SK-N-SH (cell line): ENCODE measurements around the gene VPS13A. TPM values are rescaled to one million over a fixed set of nuclear protein-coding genes. Genes with fewer than 3 reads are reported as not detected.

ENCODE experiments used
- CTCF ChIA-PET: fragments of 300-600, 350-600 bp; formaldehyde crosslinking; extraction: SDS; loops from one replicate; lab custom pipeline; 2021; lab: Yijun Ruan, JAX
- POLR2A ChIA-PET: fragments of 350-600 bp; sonication (Branson Sonifier 250); formaldehyde crosslinking; extraction: SDS; loops from one replicate; lab custom pipeline; 2020; ENCODE audit warnings: antibody characterized with exemption, inconsistent platforms; lab: Yijun Ruan, JAX
- DNase-seq: peaks from one replicate; pipeline ENCODE4 v3.0.0; 2012
- H2AFZ ChIP-seq: fragments of 200-600 bp; sonication (generic); 2 replicates; pipeline ENCODE4 v1.8.1; 2016; ENCODE audit warnings: antibody characterized with exemption, mild to moderate bottlenecking, low read depth
- H3F3A ChIP-seq: fragments of 200-600 bp; sonication (generic); replicated peaks from 2 replicates; pipeline ENCODE3; 2016; ENCODE audit warnings: antibody characterized with exemption, mild to moderate bottlenecking; ENCODE audit not compliant: insufficient read depth
- H3K27ac ChIP-seq, 2 experiments: fragments of 200-500 bp in 1 of 2; fragments of 200-600 bp in 1 of 2; sonication (Bioruptor generic) in 1 of 2; sonication (generic), shearing (Covaris generic) in 1 of 2; 2 replicates each; pipeline versions ENCODE4 v1.5.1 to v1.6.1; 2014 to 2016; ENCODE audit warnings: low read depth in 2 of 2, inconsistent platforms in 1 of 2, low read length in 1 of 2, mild to moderate bottlenecking in 1 of 2, mixed read lengths in 1 of 2
- H3K27me3 ChIP-seq: fragments of 200-600 bp; sonication (generic), shearing (Covaris generic); 2 replicates; pipeline ENCODE4 v1.6.1; 2016; ENCODE audit warnings: mixed run types; ENCODE audit not compliant: insufficient read depth
- H3K36me3 ChIP-seq, 2 experiments: fragments of 200-500 bp in 1 of 2; fragments of 200-600 bp in 1 of 2; sonication (Bioruptor generic) in 1 of 2; sonication (generic) in 1 of 2; replicated peaks in 1 of 2; 2 replicates each; pipeline versions ENCODE3 to v1.5.1; 2014 to 2016; ENCODE audit warnings: low read length in 1 of 2, mild to moderate bottlenecking in 1 of 2; ENCODE audit not compliant: insufficient read depth in 2 of 2, control insufficient read depth in 1 of 2
- H3K4me1 ChIP-seq, 2 experiments: fragments of 200-500 bp in 1 of 2; fragments of 200-600 bp in 1 of 2; sonication (Bioruptor generic) in 1 of 2; sonication (generic), shearing (Covaris generic) in 1 of 2; 2 replicates each; pipeline versions ENCODE4 v1.5.1 to v1.6.1; 2014 to 2016; ENCODE audit warnings: low read depth in 1 of 2, low read length in 1 of 2, mixed run types in 1 of 2; ENCODE audit not compliant: insufficient read depth in 2 of 2, control insufficient read depth in 1 of 2
- H3K4me2 ChIP-seq: fragments of 200-600 bp; sonication (generic), shearing (Covaris generic); 2 replicates; pipeline ENCODE4 v1.6.1; 2017; ENCODE audit warnings: mixed run types
- H3K4me3 ChIP-seq, 2 experiments: fragments of 200-500 bp in 1 of 2; fragments of 200-600 bp in 1 of 2; sonication (Bioruptor generic) in 1 of 2; sonication (generic), shearing (Covaris generic) in 1 of 2; 2 replicates each; pipeline versions ENCODE4 v1.5.1 to v1.8.1; 2014 to 2016; ENCODE audit warnings: low read depth in 2 of 2, inconsistent platforms in 1 of 2, low read length in 1 of 2, mild to moderate bottlenecking in 1 of 2, mixed read lengths in 1 of 2, moderate library complexity in 1 of 2
- H3K79me2 ChIP-seq: fragments of 200-600 bp; sonication (generic); 2 replicates; pipeline ENCODE4 v1.8.1; 2017; ENCODE audit warnings: mild to moderate bottlenecking; ENCODE audit not compliant: insufficient read depth
- H3K9ac ChIP-seq: fragments of 200-600 bp; sonication (generic); 2 replicates; pipeline ENCODE4 v1.6.1; 2017; ENCODE audit warnings: mixed run types
- H3K9me2 ChIP-seq: fragments of 200-600 bp; sonication (generic); 2 replicates; pipeline ENCODE4 v1.6.1; 2017; ENCODE audit warnings: mixed run types
- H3K9me3 ChIP-seq: fragments of 200-600 bp; sonication (generic); 2 replicates; pipeline ENCODE4 v1.6.1; 2017; ENCODE audit warnings: mixed run types, mild to moderate bottlenecking, moderate library complexity
- H4K20me1 ChIP-seq: fragments of 200-600 bp; sonication (generic); 2 replicates; pipeline ENCODE4 v1.6.1; 2017; ENCODE audit warnings: mild to moderate bottlenecking, mixed run types; ENCODE audit not compliant: insufficient read depth
- ELF1 ChIP-seq: IDR thresholded peaks from 2 replicates; pipeline ENCODE4 v1.4.0; 2012
- EP300 ChIP-seq, 2 experiments: IDR thresholded peaks; 2 replicates each; pipeline versions ENCODE4 v1.4.0 to v1.6.1; 2012; ENCODE audit warnings: borderline replicate concordance in 1 of 2, low read depth in 1 of 2, low read length in 1 of 2
- EZH2phosphoT487 ChIP-seq: fragments of 200-600 bp; sonication (generic); IDR thresholded peaks from 2 replicates; pipeline ENCODE4 v1.6.1; 2017; ENCODE audit warnings: low read depth, mixed run types, mild to moderate bottlenecking, antibody characterized with exemption, moderate library complexity, borderline replicate concordance
- GABPA ChIP-seq: IDR thresholded peaks from 2 replicates; pipeline ENCODE4 v1.4.0; 2012; ENCODE audit warnings: low read depth, mild to moderate bottlenecking
- GATA2 ChIP-seq: sonication (generic); formaldehyde crosslinking; IDR thresholded peaks from 2 replicates; pipeline ENCODE4 v1.5.0; 2020; ENCODE audit warnings: mild to moderate bottlenecking, missing genetic modification reagents
- MEF2A ChIP-seq: IDR thresholded peaks from 2 replicates; pipeline ENCODE4 v1.4.0; 2012; ENCODE audit warnings: low read depth, borderline replicate concordance
- MXI1 ChIP-seq: IDR thresholded peaks from 2 replicates; pipeline ENCODE4 v1.6.1; 2012; ENCODE audit warnings: mild to moderate bottlenecking, low read depth, low read length, improper control_type of control experiment
- NFIC ChIP-seq: IDR thresholded peaks from 2 replicates; pipeline ENCODE4 v1.4.0; 2012; ENCODE audit warnings: borderline replicate concordance
- NRF1 ChIP-seq: IDR thresholded peaks from 2 replicates; pipeline ENCODE4 v1.6.1; 2012; ENCODE audit warnings: low read depth, mild to moderate bottlenecking, low read length
- SIN3A ChIP-seq: IDR thresholded peaks from 2 replicates; pipeline ENCODE4 v1.6.1; 2012; ENCODE audit warnings: low read depth, mild to moderate bottlenecking, low read length, moderate library complexity, borderline replicate concordance
- SMC3 ChIP-seq: IDR thresholded peaks from 2 replicates; pipeline ENCODE4 v1.6.1; 2012; ENCODE audit warnings: low read depth, low read length, improper control_type of control experiment
- TAF1 ChIP-seq: IDR thresholded peaks from 2 replicates; pipeline ENCODE4 v1.6.1; 2012; ENCODE audit warnings: low read depth, mild to moderate bottlenecking, low read length, moderate library complexity, borderline replicate concordance
- YY1 ChIP-seq: IDR thresholded peaks from 2 replicates; pipeline ENCODE4 v1.4.0; 2012; ENCODE audit warnings: low read depth, mild to moderate bottlenecking
- WGBS: methylation state at CpG from one replicate; pipeline ENCODE4 v1.1.6; 2017; ENCODE audit warnings: low lambda C conversion rate; 5-methylcytosine and 5-hydroxymethylcytosine counted together
- polyA plus RNA-seq, 3 experiments: library from polyadenylated mRNA; depleted of rRNA; stranded (reverse); fragments of >200 nt; gene quantifications; 2 replicates each; pipeline ENCODE4 v1.2.3, GENCODE V29; 2012
- TF ChIP-seq, protein P1 (sequence below): fragments of 200-600 bp; sonication (generic); IDR thresholded peaks from 2 replicates; pipeline ENCODE4 v1.6.1; 2017; ENCODE audit warnings: antibody characterized with exemption, mild to moderate bottlenecking, moderate library complexity
- TF ChIP-seq, protein P2 (sequence below): IDR thresholded peaks from 2 replicates; pipeline ENCODE4 v1.4.0; 2012; ENCODE audit warnings: low read depth
- TF ChIP-seq, protein P3 (sequence below): fragments of 150-350 bp; IDR thresholded peaks from 2 replicates; pipeline ENCODE4 v1.6.1; 2017; ENCODE audit warnings: antibody characterized with exemption, low read length, low read depth, borderline replicate concordance
- TF ChIP-seq, protein P4 (sequence below): IDR thresholded peaks from 2 replicates; pipeline ENCODE4 v1.6.1; 2012; ENCODE audit warnings: mild to moderate bottlenecking, low read depth, low read length, moderate library complexity
- TF ChIP-seq, protein P5 (sequence below): IDR thresholded peaks from 2 replicates; pipeline ENCODE4; 2012

Gene VPS13A
- polyA plus RNA-seq, 1 of the 3 experiments (the other 2 are of a cell fraction): 6.0 TPM

DNA sequence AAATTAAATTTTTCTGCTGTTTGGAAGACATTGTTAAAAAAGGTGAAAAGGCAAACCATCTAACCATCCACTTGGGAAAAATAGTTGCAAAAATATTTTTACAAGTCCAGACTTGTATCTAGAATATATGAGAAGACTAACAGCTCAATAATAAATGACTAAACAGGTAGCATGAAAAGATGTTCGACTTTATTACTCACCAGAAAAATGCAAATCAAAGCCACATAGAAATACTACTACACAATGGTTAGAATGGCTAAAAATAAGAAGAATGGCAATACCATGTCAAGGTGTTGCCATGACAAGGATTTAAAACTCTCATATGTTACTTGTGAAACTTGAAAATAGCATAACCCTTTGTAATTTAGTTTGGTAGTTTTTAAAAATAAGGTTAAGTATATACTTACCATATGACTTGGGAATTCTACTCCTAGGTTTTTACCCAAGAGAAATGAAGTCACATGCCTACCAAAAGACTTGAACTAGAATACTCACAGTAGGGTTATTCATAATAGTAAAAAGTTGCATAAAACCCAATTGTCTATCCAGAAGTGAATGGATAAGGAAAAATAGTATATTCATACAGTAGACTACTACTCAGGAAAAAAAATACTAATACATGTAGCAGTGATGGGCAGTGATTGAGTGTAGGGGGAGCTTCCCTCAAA lies 93.8 kb downstream of the VPS13A start:
- H3K9ac ChIP-seq: no peak overlapping the region
- H4K20me1 ChIP-seq: no peaks in the 10 kb centered on the region
- H3K36me3 ChIP-seq: peaks cover 6 to 14% of the 10 kb centered on the region in 2 experiments
- WGBS: 94% methylated on average over 1 of the region's 1 CpG
- no peak overlapping the region for H3K27ac ChIP-seq
- no peak for DNase-seq
- no peaks in the 10 kb centered on the region for H3K27me3 ChIP-seq
- no peak overlapping the region for H2AFZ ChIP-seq
- H3K4me3 ChIP-seq: no peak overlapping the region
- H3F3A ChIP-seq: no peaks in the 10 kb centered on the region
- TF ChIP-seq EP300 (IDR thresholded peaks at IDR 0.05; ENCODE audit: borderline replicate concordance in 1 of 2, low read depth in 1 of 2, low read length in 1 of 2) (no peak), TAF1 (no peak), SIN3A (no peak), GATA2 (no peak), NFIC (no peak), MEF2A (no peak), ELF1 (no peak), NRF1 (no peak), YY1 (no peak), GABPA (no peak), MXI1 (no peak), EZH2phosphoT487 (no peak), SMC3 (no peak)
- TF ChIP-seq, protein P1, sequence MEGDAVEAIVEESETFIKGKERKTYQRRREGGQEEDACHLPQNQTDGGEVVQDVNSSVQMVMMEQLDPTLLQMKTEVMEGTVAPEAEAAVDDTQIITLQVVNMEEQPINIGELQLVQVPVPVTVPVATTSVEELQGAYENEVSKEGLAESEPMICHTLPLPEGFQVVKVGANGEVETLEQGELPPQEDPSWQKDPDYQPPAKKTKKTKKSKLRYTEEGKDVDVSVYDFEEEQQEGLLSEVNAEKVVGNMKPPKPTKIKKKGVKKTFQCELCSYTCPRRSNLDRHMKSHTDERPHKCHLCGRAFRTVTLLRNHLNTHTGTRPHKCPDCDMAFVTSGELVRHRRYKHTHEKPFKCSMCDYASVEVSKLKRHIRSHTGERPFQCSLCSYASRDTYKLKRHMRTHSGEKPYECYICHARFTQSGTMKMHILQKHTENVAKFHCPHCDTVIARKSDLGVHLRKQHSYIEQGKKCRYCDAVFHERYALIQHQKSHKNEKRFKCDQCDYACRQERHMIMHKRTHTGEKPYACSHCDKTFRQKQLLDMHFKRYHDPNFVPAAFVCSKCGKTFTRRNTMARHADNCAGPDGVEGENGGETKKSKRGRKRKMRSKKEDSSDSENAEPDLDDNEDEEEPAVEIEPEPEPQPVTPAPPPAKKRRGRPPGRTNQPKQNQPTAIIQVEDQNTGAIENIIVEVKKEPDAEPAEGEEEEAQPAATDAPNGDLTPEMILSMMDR: no peak
- TF ChIP-seq, protein P2, sequence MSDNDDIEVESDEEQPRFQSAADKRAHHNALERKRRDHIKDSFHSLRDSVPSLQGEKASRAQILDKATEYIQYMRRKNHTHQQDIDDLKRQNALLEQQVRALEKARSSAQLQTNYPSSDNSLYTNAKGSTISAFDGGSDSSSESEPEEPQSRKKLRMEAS: no peak
- TF ChIP-seq, protein P3, sequence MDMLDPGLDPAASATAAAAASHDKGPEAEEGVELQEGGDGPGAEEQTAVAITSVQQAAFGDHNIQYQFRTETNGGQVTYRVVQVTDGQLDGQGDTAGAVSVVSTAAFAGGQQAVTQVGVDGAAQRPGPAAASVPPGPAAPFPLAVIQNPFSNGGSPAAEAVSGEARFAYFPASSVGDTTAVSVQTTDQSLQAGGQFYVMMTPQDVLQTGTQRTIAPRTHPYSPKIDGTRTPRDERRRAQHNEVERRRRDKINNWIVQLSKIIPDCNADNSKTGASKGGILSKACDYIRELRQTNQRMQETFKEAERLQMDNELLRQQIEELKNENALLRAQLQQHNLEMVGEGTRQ: no peak
- TF ChIP-seq, protein P4, sequence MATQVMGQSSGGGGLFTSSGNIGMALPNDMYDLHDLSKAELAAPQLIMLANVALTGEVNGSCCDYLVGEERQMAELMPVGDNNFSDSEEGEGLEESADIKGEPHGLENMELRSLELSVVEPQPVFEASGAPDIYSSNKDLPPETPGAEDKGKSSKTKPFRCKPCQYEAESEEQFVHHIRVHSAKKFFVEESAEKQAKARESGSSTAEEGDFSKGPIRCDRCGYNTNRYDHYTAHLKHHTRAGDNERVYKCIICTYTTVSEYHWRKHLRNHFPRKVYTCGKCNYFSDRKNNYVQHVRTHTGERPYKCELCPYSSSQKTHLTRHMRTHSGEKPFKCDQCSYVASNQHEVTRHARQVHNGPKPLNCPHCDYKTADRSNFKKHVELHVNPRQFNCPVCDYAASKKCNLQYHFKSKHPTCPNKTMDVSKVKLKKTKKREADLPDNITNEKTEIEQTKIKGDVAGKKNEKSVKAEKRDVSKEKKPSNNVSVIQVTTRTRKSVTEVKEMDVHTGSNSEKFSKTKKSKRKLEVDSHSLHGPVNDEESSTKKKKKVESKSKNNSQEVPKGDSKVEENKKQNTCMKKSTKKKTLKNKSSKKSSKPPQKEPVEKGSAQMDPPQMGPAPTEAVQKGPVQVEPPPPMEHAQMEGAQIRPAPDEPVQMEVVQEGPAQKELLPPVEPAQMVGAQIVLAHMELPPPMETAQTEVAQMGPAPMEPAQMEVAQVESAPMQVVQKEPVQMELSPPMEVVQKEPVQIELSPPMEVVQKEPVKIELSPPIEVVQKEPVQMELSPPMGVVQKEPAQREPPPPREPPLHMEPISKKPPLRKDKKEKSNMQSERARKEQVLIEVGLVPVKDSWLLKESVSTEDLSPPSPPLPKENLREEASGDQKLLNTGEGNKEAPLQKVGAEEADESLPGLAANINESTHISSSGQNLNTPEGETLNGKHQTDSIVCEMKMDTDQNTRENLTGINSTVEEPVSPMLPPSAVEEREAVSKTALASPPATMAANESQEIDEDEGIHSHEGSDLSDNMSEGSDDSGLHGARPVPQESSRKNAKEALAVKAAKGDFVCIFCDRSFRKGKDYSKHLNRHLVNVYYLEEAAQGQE: no peak
- TF ChIP-seq, protein P5, sequence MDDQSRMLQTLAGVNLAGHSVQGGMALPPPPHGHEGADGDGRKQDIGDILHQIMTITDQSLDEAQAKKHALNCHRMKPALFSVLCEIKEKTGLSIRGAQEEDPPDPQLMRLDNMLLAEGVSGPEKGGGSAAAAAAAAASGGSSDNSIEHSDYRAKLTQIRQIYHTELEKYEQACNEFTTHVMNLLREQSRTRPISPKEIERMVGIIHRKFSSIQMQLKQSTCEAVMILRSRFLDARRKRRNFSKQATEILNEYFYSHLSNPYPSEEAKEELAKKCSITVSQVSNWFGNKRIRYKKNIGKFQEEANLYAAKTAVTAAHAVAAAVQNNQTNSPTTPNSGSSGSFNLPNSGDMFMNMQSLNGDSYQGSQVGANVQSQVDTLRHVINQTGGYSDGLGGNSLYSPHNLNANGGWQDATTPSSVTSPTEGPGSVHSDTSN: no peak
- POLR2A ChIA-PET: no interaction called here
- H3K4me1 ChIP-seq: no peaks in the 10 kb centered on the region
- H3K9me3 ChIP-seq: no peaks in the 10 kb centered on the region
- H3K9me2 ChIP-seq: no peaks in the 10 kb centered on the region
- no peak overlapping the region for H3K4me2 ChIP-seq
- CTCF ChIA-PET: interaction anchor here (1.0 kb wide), 1 partner anchor 162 kb away, joined by 3 read pairs; no protein-coding TSS in a partner anchor
- no peaks in the 10 kb centered on the region for H3K79me2 ChIP-seq
